Hepatocyte (in vitro differentiated cells): Measurements from ENCODE around the gene RANBP17.

Experiments
- CTCF ChIP-seq: fragments of 200-600 bp; sonication (generic); IDR thresholded peaks from 2 replicates; pipeline ENCODE4 v1.5.1; 2016; ENCODE audit warnings: antibody characterized with exemption, mild to moderate bottlenecking; ENCODE audit not compliant: poor library complexity
- EZH2 ChIP-seq: fragments of 200-600 bp; sonication (generic); IDR thresholded peaks from 2 replicates; pipeline ENCODE4 v1.6.1; 2016; ENCODE audit warnings: antibody characterized with exemption, mild to moderate bottlenecking, borderline replicate concordance

DNA sequence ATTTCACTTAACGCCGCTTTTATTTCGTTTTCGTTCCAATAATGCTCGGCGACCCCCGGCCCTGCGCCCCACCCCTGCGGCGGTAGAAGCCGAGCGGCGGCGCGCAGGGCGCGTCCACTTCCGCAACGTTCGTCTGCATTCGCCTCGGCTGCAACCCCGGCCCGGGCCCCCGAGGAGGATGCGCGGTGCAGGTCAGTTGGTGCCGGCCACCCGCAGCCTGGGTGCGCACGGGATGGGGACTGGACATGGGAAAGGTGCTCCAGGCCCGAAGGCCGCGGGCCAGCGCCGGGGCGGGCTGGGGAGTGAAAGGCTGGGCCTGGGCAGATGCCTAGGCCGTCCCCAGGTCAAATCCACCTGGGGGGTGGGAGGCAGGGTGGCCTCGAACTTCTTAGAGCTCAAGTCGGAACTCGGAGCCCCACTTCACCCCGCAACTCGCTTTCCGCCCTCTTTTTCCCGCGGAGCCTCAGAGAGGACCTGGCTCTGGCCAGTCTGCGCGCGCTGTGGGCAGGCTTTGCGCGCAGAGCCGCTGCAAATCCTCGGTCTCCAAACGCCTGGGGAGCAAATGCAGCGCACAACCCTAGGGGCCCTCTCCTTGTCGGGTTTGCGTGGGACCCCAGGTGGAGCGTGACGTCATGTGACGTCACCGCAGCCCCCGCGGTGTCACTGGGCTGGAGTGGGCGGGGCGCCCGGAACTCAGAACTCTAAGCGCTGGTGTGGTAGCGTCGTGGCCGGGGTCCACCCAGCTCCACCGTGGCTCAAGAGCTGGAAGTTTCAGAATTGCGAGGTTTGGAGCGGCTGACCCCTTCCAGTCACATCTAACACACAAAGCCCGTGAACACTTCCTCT is 450.5 kb downstream of the RANBP17 start:
- TF ChIP-seq CTCF (no peak), EZH2 (no peak)
